OCI-LY1 (cell line): ENCODE results near the gene CANT1.

ENCODE experiments used
- CTCF ChIP-seq: fragments of 200-600 bp; sonication (generic), shearing (Covaris generic); IDR thresholded peaks from 2 replicates; pipeline ENCODE4 v1.5.1; 2017; ENCODE audit warnings: mild to moderate bottlenecking, antibody characterized with exemption, low read length, moderate library complexity, mixed read lengths
- EZH2 ChIP-seq: fragments of 200-600 bp; sonication (generic), shearing (Covaris generic); IDR thresholded peaks from 2 replicates; pipeline ENCODE4 v1.8.0; 2017; ENCODE audit warnings: borderline replicate concordance, mixed run types, mild to moderate bottlenecking, antibody characterized with exemption, low read length, moderate library complexity, mixed read lengths

DNA sequence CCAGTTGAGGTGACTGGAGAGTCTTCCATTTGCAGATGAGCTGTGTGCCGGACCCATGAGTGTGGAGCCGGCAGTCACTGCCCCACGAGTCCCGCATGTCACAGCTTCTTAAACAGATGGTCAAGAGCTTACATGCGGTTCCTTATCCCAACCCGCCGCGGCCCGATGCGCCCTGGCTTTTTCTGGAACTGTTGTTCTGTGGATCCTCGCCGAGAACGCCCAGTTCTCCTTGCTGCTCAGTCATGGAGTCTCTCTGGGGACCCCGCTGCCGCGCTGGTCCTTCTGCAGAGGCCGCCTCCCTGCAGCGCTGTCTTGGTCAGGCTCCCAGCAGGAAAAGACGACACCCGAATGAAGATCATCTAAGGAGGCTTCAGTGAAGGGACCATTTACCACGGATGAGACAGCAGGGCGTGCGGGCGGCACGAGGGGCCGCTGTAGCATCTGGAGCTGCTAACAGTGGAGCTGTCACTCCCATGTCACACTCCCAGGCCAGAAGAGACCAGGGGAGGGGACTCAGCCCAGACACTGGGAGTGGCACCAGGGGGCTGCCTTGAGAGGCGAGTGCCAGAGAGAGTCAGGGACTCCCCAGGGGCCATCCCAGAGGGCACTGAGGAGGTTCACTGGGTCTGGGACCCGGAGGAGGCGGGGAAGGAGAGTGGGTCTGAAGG, 19.1 kb downstream of the CANT1 start:
- TF ChIP-seq EZH2 (no peak), CTCF (no peak)
